Measurements from ENCODE around the gene DHRS4L2.
"Not testable (repeated sequence)": the region's sequence is repeated elsewhere in the genome, so short reads cannot be mapped to it uniquely, and the experiment has no call there.

The DHRS4L2 gene

GRCh38 chr14:24020520-24020919 is 31.8 kb downstream of the DHRS4L2 start:
- DNase-seq = not testable (repeated sequence)

GRCh38 chr14:24024939-24025418 is 36.2 kb downstream of the DHRS4L2 start:
- not testable (repeated sequence) for DNase-seq

- DNase-seq = not testable (repeated sequence)
These were observed 41.0 kb downstream of the DHRS4L2 start for GRCh38 chr14:24029687-24030086.

- not testable (repeated sequence) for DNase-seq
These were observed 42.6 kb downstream of the DHRS4L2 start for GRCh38 chr14:24031331-24031730.

- DNase-seq = peak; percentile 79 to 84
These were observed 44.1 kb downstream of the DHRS4L2 start for GRCh38 chr14:24032727-24033418.

- DNase-seq = peak; percentile 33 to 59
These were observed 47.0 kb downstream of the DHRS4L2 start for GRCh38 chr14:24035769-24036168.

DNA sequence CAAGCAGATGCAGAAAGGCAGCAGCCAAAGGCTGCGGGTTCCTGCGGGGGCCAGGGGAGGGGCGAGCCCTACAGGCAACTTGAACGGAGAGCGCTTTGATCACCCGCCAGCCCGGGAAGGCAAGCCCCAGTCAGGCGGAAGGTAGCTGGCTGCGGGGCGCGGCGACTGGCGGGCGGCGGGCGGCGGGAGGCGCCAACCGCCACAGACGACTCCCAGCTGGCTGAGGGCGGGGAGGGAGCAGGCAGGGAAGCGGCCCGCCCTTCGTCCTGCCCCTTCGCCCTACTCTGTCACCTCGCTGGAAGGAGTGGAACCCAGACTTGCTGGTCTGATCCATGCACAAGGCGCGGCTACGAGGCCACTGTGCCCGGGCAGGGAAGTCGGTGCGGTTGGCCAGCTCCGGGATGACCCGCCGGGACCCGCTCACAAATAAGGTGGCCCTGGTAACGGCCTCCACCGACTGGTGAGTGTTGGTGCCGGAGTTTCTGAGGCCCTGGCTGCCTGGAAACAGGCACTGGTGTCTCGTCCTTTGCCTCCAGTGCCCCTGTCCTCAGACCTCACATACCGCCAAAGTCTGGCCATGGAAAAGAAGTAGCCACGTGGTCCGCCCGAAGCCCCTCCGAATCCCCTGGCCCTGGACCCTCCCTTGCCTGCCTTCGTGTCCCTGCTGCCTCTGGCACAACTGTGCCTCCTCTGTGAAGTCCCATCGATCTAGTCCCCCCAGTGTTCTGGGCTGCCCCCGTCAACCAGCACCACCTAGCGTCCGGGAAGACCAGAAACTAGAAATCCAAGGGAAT is 47.6 kb downstream of the DHRS4L2 start:
- DNase-seq = peak; percentile 71 to 90

DNA sequence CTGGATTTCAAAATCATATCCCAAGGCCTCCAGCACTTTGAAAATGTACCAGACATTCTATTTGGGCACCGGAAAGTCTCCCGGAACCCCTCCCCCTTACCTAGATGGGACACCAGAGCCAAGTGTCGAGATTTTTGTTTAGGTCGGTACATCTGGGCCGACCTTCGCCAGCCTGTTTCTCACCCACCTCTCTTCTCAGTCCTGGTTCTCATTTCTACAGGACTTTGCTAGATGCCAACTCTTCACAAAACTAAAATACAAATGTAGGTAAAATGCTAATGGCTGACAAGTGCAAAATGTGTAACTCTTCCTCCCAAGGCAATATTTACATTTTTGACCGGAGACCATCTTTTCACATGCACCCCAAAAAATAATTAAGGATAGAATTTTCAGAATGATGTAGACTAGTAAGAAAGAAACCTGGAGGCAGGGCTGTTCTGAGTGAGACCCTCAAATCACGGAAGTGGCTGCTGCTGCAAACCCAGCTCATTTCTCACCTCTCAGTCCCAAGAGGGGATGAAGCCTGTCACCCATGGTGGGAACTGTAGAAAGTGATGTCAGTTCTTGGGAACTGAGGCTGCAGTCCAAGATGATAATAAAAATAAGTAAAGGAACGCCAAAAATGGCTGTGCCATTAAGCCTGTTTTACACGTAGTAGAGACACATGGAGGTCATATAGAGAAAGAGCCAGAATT is 48.4 kb downstream of the DHRS4L2 start:
- not testable (repeated sequence) for DNase-seq

DNA sequence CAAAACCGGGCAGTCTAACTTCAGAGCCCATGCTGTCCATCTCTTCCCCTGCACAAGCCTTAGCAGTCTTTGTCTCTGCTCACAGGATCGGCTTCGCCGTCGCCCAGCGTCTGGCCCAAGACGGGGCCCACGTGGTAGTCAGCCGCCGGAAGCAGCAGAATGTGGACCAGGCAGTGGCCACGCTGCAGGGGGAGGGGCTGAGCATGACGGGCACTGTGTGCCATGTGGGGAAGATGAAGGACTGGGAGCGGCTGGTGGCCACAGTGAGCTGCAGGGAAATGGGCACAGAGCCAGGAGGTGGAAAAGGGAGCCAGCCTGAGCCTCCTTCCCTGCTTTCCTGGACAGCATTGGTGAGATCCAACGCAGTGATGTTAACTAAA is 48.9 kb downstream of the DHRS4L2 start:
- no peak for DNase-seq

- peak; percentile 40 to 61 for DNase-seq
These were observed 50.0 kb downstream of the DHRS4L2 start for GRCh38 chr14:24038686-24039085.

DNA sequence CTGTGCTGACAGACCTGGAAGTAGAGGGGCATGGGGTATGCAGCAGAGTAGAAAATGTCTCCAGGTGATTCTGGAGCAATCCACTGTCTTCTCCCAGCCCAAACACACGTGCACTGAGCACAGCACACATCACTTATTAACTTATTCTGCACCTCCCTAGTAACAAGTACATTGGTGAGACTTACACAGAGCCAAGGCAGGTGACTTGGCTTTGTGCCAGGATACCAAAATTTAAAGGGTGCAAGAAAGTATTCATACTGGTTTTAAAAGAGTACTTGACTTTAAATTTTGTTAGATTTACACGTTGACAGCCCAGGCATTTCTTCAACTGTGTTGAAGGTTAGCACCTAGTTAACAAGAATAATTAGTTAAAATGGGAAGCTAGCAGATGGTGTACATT is 52.0 kb downstream of the DHRS4L2 start:
- no peak for DNase-seq

DNA sequence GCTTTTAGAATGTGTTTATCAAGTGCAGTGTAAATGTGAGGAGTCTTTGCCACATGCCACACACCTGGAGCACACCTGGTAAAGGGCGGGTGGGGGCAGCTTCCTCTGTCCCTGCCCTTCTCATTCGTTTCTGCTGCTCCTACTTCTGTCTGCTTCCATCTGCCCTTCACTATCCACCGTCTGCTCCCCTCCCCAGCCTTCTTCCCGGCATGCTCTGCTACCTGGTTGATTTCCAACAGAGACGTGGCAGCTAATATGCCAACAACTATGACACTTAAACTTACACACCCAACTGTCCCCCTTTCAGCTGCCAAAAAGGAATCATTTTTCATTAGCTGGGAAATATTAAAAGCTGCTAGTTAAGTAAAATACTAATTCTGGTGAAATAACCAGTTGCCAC is 54.0 kb downstream of the DHRS4L2 start:
- no peak for DNase-seq

DNA sequence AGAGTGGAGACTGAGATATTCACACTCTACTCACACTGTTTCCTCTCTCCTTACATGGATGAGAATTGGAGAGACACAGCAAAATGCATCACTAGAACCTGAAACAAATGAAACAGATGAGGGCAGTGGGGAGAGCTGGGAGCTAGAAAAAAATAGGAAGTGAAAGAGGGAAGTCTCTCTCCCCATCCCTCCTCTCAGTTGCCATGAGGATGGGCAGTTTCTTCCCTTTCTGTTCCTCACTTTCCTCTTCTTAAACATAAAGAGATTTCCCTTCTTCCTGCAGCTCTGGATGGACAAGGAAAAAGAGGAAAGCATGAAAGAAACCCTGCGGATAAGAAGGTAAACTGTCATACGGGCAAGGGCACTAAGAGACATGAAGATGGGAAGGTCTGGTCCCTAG is 60.3 kb downstream of the DHRS4L2 start:
- peak; percentile 44 to 51 for DNase-seq

- DNase-seq = not testable (repeated sequence)
These were observed 62.0 kb downstream of the DHRS4L2 start for GRCh38 chr14:24050753-24051152.

- no peak for DNase-seq
These were observed 62.6 kb downstream of the DHRS4L2 start for GRCh38 chr14:24051176-24051788.

GRCh38 chr14:24051789-24052655 is 63.3 kb downstream of the DHRS4L2 start, which contains the start of gene CARMIL3:
CARMIL3 (plus strand) TSS chr14:24052009; CDS start chr14:24052154, 145 bp downstream.
- peak; percentile 43 to 61 for DNase-seq

GRCh38 chr14:24052656-24053547 is 64.2 kb downstream of the DHRS4L2 start:
- DNase-seq = peak; percentile 65 to 87

DNA sequence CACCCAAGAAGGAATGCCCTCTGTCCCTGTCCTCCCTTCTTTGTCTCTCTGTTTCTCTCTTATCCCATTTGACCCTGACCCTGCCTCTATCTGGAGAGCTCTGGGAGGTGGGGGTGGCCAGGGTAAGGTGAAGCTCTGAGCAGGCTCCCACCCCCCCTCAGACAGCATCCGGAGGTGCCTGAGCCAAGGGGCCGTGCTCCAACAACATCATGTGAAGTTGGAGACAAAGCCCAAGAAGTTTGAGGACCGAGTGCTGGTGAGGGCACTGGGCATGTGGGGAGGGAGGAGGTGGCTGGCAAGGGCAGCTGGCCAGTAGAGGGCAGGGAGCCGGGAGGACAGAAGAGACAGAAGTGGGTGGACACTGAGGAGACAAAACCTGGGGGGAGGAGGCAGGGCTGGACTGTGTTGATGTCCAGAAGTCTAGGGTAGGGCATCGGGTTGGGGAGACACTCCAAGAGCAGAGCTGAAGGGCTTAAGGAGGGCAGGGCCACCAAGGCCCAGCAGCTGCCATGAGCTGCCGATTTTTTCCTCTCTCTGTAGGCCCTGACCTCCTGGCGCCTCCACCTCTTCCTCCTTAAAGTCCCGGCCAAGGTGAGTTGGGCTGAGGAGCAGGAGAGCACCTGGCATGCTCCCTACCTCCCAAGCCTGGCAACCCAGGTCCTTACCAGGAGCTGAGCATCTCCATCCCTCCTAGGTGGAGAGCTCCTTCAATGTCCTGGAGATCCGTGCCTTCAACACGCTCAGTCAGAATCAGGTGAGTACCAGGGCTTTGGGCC is 65.0 kb downstream of the DHRS4L2 start:
- DNase-seq = no peak

- no peak for DNase-seq
These were observed 65.6 kb downstream of the DHRS4L2 start for GRCh38 chr14:24054324-24054641.

DNA sequence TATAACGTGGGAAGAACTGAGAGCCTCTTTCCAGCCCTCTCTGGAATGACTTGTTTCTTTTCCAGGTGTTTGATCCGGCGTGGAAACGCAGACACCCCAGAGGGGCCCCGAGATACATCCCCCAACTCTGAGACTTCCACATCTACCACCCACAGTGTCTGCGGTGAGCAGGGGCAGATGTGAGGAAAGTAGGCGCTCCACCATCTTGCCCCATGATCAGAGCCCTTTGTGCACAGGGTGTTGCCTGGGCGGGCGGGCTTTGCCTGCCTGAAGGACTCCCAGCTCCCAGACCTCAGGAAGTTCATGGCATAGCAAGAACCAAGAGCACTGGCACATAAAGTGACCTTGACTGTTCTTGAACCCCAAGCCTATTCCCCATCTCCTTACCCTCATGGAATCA is 65.9 kb downstream of the DHRS4L2 start:
- DNase-seq = no peak

Data from inflammatory macrophage (primary cell).